H1 (cell line): ENCODE data around the gene IFI30. TPM values are rescaled to one million over a fixed set of nuclear protein-coding genes. Genes with fewer than 3 reads are reported as not detected.

ENCODE experiments used
- CEBPB ChIP-seq: IDR thresholded peaks from 2 replicates; pipeline ENCODE4 v1.6.1; 2012; ENCODE audit warnings: low read depth, low read length
- POU5F1 ChIP-seq: IDR thresholded peaks from 2 replicates; pipeline ENCODE4 v1.6.1; 2011; ENCODE audit warnings: low read depth, mild to moderate bottlenecking, low read length, moderate library complexity
- polyA plus RNA-seq, 7 experiments: library from polyadenylated mRNA; depleted of rRNA in 3 of 7; stranded (reverse) in 5 of 7; unstranded in 2 of 7; fragments of >200 nt in 5 of 7; fragments of 200-250 nt in 2 of 7; gene quantifications; 1 replicate in 5 of 7; 2 replicates in 1 of 7; 4 replicates in 1 of 7; pipeline versions ENCODE4 v1.2.1 to v1.2.3, GENCODE V29; 2011 to 2013; ENCODE audit warnings: missing spikeins in 2 of 7, mixed read lengths in 2 of 7
- total RNA-seq: library from RNA; stranded (reverse); fragmentation: NEBNext Ultra II Directional; extraction: Animal tissue kit (Norgen Biotek cat#: 25700); gene quantifications from 2 replicates; pipeline ENCODE4 v1.2.1, GENCODE V29; 2021

The IFI30 gene
- total and polyA plus RNA-seq, 2 of the 8 experiments (the other 6 are each of a cell fraction or from before 2014, with no cell fraction given): 28.9 to 62.4 TPM

GRCh38 chr19:18155095-18156087 is 18.2 kb upstream of the IFI30 start (continued):
- TF ChIP-seq POU5F1 (no peak), CEBPB (no peak)
